Measurements from ENCODE around the gene NAA15.
"Not testable (repeated sequence)": the region's sequence is repeated elsewhere in the genome, so short reads cannot be mapped to it uniquely, and the experiment has no call there.

DNA sequence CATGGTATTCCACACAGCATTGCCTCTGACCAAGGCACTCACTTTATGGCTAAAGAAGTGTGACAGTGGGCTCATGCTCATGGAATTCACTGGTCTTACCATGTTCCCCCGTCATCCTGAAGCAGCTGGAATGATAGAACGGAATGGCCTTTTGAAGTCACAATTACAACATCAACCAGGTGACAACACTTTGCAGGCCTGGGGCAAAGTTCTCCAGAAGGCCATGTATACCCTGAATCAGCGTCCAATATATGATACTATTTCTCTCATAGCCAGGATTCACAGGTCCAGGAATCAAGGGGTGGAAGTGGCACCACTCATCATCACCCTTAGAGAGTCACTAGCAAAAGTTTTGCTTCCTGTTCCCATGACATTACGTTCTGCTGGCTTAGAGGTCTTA, 145.8 kb downstream of the NAA15 start:
- TF ChIP-seq CTCF, POLR2A (IDR thresholded peaks at IDR 0.05): not testable (repeated sequence)

Measured in lower leg skin (tissue), 3 donors.